ENCODE results near the gene ERBB4. TPM values are rescaled to one million over a fixed set of nuclear protein-coding genes. Genes with fewer than 3 reads are reported as not detected.

Gene ERBB4
- total RNA-seq, 1 experiment from 2014 or later: 0.04 TPM

- no peak overlapping the region for H3K18ac ChIP-seq (ENCODE audit: insufficient read length, low read depth, low read length)
- no peak overlapping the region for H2AFZ ChIP-seq (ENCODE audit: low read length)
Observed at GRCh38 chr2:211860224-211860623, 678.4 kb downstream of the ERBB4 start.

More at GRCh38 chr2:211860224-211860623, 678.4 kb downstream of the ERBB4 start:
- Mint-ChIP-seq H3K27ac (no peak overlapping the region), H3K4me3 (no peak overlapping the region), H3K4me1 (no peaks in the 10 kb centered on the region), H3K9me3 (peaks cover 6 to 10% of the 10 kb centered on the region in 2 experiments; a peak in 4 of 5 replicates), H3K36me3 (ENCODE audit: insufficient read depth in 1 of 3, low read depth in 3 of 3) (peaks cover 2 to 9% (median 4%) of the 10 kb centered on the region in 3 experiments; a peak in 3 of 7 replicates), H3K27me3 (ENCODE audit: low read depth) (no peaks in the 10 kb centered on the region)
- Histone ChIP-seq H2BK12ac (ENCODE audit: insufficient read length, low read depth, low read length) (no peak overlapping the region), H4K8ac (replicated peaks; ENCODE audit: insufficient read length, low read depth, low read length) (no peak overlapping the region), H3T11ph (ENCODE audit: low read length) (no peak overlapping the region), H3K27me3 (ENCODE audit: insufficient read depth, low read length) (no peaks in the 10 kb centered on the region), H2BK20ac (ENCODE audit: low read depth, low read length, poor library complexity, severe bottlenecking) (no peak overlapping the region), H3K79me1 (ENCODE audit: insufficient read depth, low read depth, low read length, poor library complexity, severe bottlenecking) (no peaks in the 10 kb centered on the region), H3K9ac (ENCODE audit: extremely low read depth, insufficient read length, low read length) (no peak overlapping the region), H2BK15ac (ENCODE audit: low read depth, low read length) (no peak overlapping the region), H2BK5ac (ENCODE audit: insufficient read length, low read length) (no peak overlapping the region), H4K20me1 (ENCODE audit: control insufficient read depth, insufficient read depth, insufficient read length) (no peaks in the 10 kb centered on the region), H3K79me2 (ENCODE audit: insufficient read depth, low read length) (no peaks in the 10 kb centered on the region), H3K23ac (ENCODE audit: insufficient read length, low read depth, low read length) (no peak overlapping the region), H3K9me3 (ENCODE audit: control insufficient read depth, low read depth, low read length) (no peaks in the 10 kb centered on the region), H3K56ac (ENCODE audit: insufficient read length, low read depth, low read length) (no peak overlapping the region), H3K14ac (ENCODE audit: insufficient read depth, low read length) (no peak overlapping the region), H2AK5ac (ENCODE audit: insufficient read length, low read length) (no peak overlapping the region), H4K5ac (ENCODE audit: insufficient read length, low read depth, low read length) (no peak overlapping the region), H3K27ac (ENCODE audit: insufficient read length, low read depth, low read length) (no peak overlapping the region), H3K4ac (ENCODE audit: low read depth, low read length) (no peak overlapping the region), H3K23me2 (ENCODE audit: insufficient read length, low read depth, low read length, poor library complexity, severe bottlenecking) (no peaks in the 10 kb centered on the region), H4K91ac (ENCODE audit: insufficient read length, low read depth, low read length) (no peak overlapping the region), H2BK120ac (ENCODE audit: low read depth, low read length, poor library complexity, severe bottlenecking) (no peak overlapping the region), H3K4me1 (ENCODE audit: insufficient read depth, low read length) (no peaks in the 10 kb centered on the region), H3K4me2 (ENCODE audit: insufficient read depth, insufficient read length, low read length) (no peak overlapping the region)
- no peak for TF ChIP-seq CTCF (conservative IDR thresholded peaks at IDR 0.05)
- no peak for DNase-seq

Measured in H9 (cell line).